PC-9 (cell line): ENCODE results near the gene SFTPD. TPM values are rescaled to one million over a fixed set of nuclear protein-coding genes. Genes with fewer than 3 reads are reported as not detected.
A peak's percentile ranks its signal among the peaks of the same experiment; 100 is the strongest.

Experiments used
- BruUV-seq: library from RNA; stranded (reverse); fragments of 400-500 nt; replicated peaks from 2 replicates; lab custom pipeline; 2021; lab: Mats Ljungman, UMichigan
- CTCF ChIA-PET: fragments of 300-600 bp; sonication (Branson Sonifier 250); formaldehyde crosslinking; loops from one replicate; lab custom pipeline; 2022; ENCODE audit warnings: antibody characterized with exemption; lab: Charles Lee
- POLR2A ChIA-PET: fragments of 300-600 bp; sonication (Branson Sonifier 250); formaldehyde crosslinking; loops from one replicate; lab custom pipeline; 2022; ENCODE audit warnings: antibody characterized with exemption; ENCODE audit not compliant: unreplicated experiment; lab: Charles Lee
- DNase-seq, 2 experiments: peaks; one replicate each; pipeline versions ENCODE4 v3.0.0 to v3.0.0-alpha.2; 2015 to 2022; ENCODE audit warnings: mixed read lengths in 1 of 2
- H2AFZ ChIP-seq: fragments of 200-600 bp; sonication (generic); 2 replicates; pipeline ENCODE4 v1.8.1; 2017; ENCODE audit warnings: antibody characterized with exemption
- H3F3A ChIP-seq: fragments of 200-600 bp; sonication (generic); 2 replicates; pipeline ENCODE4 v1.8.1; 2017; ENCODE audit warnings: antibody characterized with exemption, mild to moderate bottlenecking, low read depth; ENCODE audit not compliant: insufficient read depth
- H3K27ac ChIP-seq: fragments of 200-600 bp; sonication (generic); 2 replicates; pipeline ENCODE4 v1.6.1; 2016; ENCODE audit warnings: mixed run types
- H3K27me3 ChIP-seq: fragments of 200-600 bp; sonication (generic); 2 replicates; pipeline ENCODE4 v1.6.1; 2016; ENCODE audit warnings: low read depth, mixed run types; ENCODE audit not compliant: insufficient read depth
- H3K36me3 ChIP-seq: fragments of 200-600 bp; sonication (generic); 2 replicates; pipeline ENCODE4 v1.6.1; 2016; ENCODE audit warnings: low read depth, mixed run types
- H3K4me1 ChIP-seq: fragments of 200-600 bp; sonication (generic); replicated peaks from 2 replicates; pipeline ENCODE4 v1.6.1; 2016; ENCODE audit warnings: mixed run types; ENCODE audit not compliant: insufficient read depth
- H3K4me2 ChIP-seq: fragments of 200-600 bp; sonication (generic); 2 replicates; pipeline ENCODE4 v1.6.1; 2017; ENCODE audit warnings: mixed run types
- H3K4me3 ChIP-seq: fragments of 200-600 bp; sonication (generic); 2 replicates; pipeline ENCODE4 v1.6.1; 2016; ENCODE audit warnings: mixed run types
- H3K79me2 ChIP-seq: fragments of 200-600 bp; sonication (generic); 2 replicates; pipeline ENCODE4 v1.6.1; 2017; ENCODE audit warnings: low read depth, mixed run types
- H3K9me2 ChIP-seq: fragments of 200-600 bp; sonication (generic); 2 replicates; pipeline ENCODE4 v1.8.1; 2017; ENCODE audit warnings: mild to moderate bottlenecking; ENCODE audit not compliant: insufficient read depth
- H3K9me3 ChIP-seq: fragments of 200-600 bp; sonication (generic); 2 replicates; pipeline ENCODE4 v1.8.1; 2016; ENCODE audit warnings: low read depth; ENCODE audit not compliant: insufficient read depth
- H4K20me1 ChIP-seq: fragments of 200-600 bp; sonication (generic); 2 replicates; pipeline ENCODE4 v1.8.1; 2017; ENCODE audit not compliant: insufficient read depth
- EZH2 ChIP-seq: fragments of 200-600 bp; sonication (generic); IDR thresholded peaks from 2 replicates; pipeline ENCODE4 v1.8.0; 2017; ENCODE audit warnings: antibody characterized with exemption, low read depth
- intact Hi-C: fragments of 100-400 bp; cut with micrococcal nuclease; formaldehyde crosslinking; loops from one replicate; pipeline ENCODE4 v1.10.0; 2022; ENCODE audit not compliant: unreplicated experiment
- total RNA-seq: library from RNA; stranded (reverse); gene quantifications from 2 replicates; pipeline ENCODE4 v1.2.3, GENCODE V29; 2021
- TF ChIP-seq, protein P1 (sequence below): fragments of 200-600 bp; sonication (generic); conservative IDR thresholded peaks from 2 replicates; pipeline ENCODE4 v1.6.1; 2017; ENCODE audit warnings: mixed run types, antibody characterized with exemption, mild to moderate bottlenecking, moderate library complexity

SFTPD gene
- total RNA-seq, 1 experiment from 2014 or later: not detected

DNA sequence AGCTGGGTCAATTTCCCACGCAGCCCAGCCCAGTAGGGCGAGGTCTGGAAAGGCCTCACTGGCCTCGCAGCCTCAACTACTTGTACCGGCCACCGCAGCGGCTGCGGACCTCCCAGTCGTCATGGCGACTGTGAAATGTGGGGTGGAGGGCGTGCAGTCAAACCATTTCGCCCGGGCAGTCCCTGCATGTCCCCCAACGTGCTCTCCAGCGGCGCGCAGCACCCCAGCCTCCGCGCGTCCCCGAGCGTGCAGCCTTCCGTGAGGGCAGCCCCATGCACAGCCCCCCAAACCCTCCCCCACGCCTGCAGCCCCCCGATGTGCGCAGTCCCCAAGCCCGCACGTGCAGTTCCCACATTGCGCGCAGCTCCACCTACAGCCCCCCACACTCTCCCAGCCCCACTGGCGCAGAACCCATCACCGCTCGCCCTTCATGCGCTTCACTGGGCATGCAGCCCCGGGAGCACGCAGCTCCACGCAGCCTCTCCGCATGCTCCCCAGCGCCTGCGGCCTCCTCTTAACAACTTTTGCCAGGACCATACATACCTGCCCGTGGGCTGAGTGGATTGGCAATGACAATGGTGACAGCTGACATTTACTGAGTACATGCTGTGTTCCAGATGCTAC lies 34.5 kb upstream of the SFTPD start:
- Histone ChIP-seq H3K9me3 (no peaks in the 10 kb centered on the region; the same call in 1 of the 2 replicates), H3K27me3 (no peaks in the 10 kb centered on the region), H3K36me3 (no peaks in the 10 kb centered on the region), H3K4me2 (no peak overlapping the region), H3K4me1 (peaks cover 20% of the 10 kb centered on the region), H3K9me2 (no peaks in the 10 kb centered on the region), H3K27ac (no peak overlapping the region), H3F3A (peaks cover 6% of the 10 kb centered on the region), H4K20me1 (no peaks in the 10 kb centered on the region), H2AFZ (no peak overlapping the region), H3K79me2 (no peaks in the 10 kb centered on the region), H3K4me3 (no peak overlapping the region)
- ChIA-PET CTCF (interaction anchor here (0.6 kb wide), 1 partner anchor 211 kb away, joined by 6 read pairs; no protein-coding TSS in a partner anchor), POLR2A (no interaction called here)
- no TSS peak for BruUV-seq
- TF ChIP-seq EZH2: no peak
- TF ChIP-seq, protein P1, sequence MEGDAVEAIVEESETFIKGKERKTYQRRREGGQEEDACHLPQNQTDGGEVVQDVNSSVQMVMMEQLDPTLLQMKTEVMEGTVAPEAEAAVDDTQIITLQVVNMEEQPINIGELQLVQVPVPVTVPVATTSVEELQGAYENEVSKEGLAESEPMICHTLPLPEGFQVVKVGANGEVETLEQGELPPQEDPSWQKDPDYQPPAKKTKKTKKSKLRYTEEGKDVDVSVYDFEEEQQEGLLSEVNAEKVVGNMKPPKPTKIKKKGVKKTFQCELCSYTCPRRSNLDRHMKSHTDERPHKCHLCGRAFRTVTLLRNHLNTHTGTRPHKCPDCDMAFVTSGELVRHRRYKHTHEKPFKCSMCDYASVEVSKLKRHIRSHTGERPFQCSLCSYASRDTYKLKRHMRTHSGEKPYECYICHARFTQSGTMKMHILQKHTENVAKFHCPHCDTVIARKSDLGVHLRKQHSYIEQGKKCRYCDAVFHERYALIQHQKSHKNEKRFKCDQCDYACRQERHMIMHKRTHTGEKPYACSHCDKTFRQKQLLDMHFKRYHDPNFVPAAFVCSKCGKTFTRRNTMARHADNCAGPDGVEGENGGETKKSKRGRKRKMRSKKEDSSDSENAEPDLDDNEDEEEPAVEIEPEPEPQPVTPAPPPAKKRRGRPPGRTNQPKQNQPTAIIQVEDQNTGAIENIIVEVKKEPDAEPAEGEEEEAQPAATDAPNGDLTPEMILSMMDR: no peak
- intact Hi-C loops: no loop called here
- no peak for DNase-seq

DNA sequence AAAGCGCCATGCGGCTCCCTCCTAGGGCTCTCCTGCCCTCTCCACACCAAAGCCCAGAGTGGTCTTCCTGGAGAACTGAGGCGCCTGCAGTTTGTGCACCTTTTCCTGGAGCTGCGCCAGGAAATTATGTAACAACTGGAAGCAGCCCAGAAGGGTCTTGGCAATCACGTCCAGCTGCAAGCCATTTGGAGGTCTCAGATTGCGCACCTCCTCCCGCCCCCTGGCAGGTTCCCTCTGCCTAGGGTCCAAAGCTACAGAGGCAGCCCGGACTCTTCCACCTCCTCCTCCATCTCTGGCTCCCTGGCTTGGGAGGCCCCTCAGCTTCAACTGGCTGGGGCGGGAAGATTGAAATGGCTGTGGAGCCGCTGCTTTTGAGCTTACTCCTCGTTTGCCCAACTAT lies 34.0 kb upstream of the SFTPD start:
- TF ChIP-seq EZH2: no peak
- TF ChIP-seq, protein P1: no peak
- intact Hi-C loops: no loop called here
- CTCF ChIA-PET: no interaction called here
- Histone ChIP-seq H3K4me3 (peak overlapping the region; percentile 88; the same call in 1 of the 2 replicates), H3K27me3 (no peaks in the 10 kb centered on the region), H3K27ac (no peak overlapping the region), H3K79me2 (no peaks in the 10 kb centered on the region), H3K36me3 (no peaks in the 10 kb centered on the region), H2AFZ (no peak overlapping the region), H4K20me1 (no peaks in the 10 kb centered on the region), H3K9me2 (no peaks in the 10 kb centered on the region), H3F3A (peaks cover 6% of the 10 kb centered on the region), H3K9me3 (no peaks in the 10 kb centered on the region), H3K4me2 (peak overlapping the region; percentile 84; the same call in 1 of the 2 replicates), H3K4me1 (peaks cover 20% of the 10 kb centered on the region)
- no TSS peak for BruUV-seq
- DNase-seq: no peak
- POLR2A ChIA-PET: no interaction called here

DNA sequence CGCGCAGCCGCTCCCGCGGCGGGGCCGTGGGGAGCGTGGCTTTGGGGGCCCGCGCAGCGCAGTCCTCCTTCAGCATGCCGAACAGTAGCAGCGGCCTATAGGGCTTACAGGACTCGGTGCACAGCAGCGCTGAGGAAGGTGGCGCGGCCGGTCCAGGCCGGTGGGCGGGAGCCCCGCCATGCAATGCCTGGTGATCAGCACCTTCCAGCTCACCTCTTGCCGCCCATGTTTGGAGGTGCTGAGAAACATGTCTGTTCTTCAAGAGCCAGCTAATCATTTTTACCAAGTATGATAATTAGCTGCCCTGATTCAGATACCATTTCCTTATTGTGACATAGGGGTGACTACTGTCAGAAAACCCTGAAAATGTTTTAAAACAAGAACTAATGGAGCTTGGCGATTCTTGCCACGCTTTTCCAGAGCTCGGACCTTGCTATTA lies 33.5 kb upstream of the SFTPD start:
- peaks cover 6% of the 10 kb centered on the region for H3F3A ChIP-seq
- no peaks in the 10 kb centered on the region for H4K20me1 ChIP-seq
- H3K27me3 ChIP-seq: no peaks in the 10 kb centered on the region
- peaks cover 20% of the 10 kb centered on the region for H3K4me1 ChIP-seq
- no peaks in the 10 kb centered on the region for H3K79me2 ChIP-seq
- CTCF ChIA-PET: no interaction called here
- peak overlapping the region; percentile 88; the same call in 1 of the 2 replicates for H3K4me3 ChIP-seq
- POLR2A ChIA-PET: interaction anchor here (0.6 kb wide), 1 partner anchor 36 kb away, joined by 3 read pairs; no protein-coding TSS in a partner anchor
- H3K36me3 ChIP-seq: no peaks in the 10 kb centered on the region
- DNase-seq: no peak
- peak overlapping the region; percentile 84 for H3K4me2 ChIP-seq
- no peak for TF ChIP-seq EZH2
- TF ChIP-seq, protein P1: no peak
- H2AFZ ChIP-seq: peak overlapping the region; percentile 93
- intact Hi-C loops: no loop called here
- no peaks in the 10 kb centered on the region for H3K9me3 ChIP-seq
- no peak overlapping the region for H3K27ac ChIP-seq
- no peaks in the 10 kb centered on the region for H3K9me2 ChIP-seq
- BruUV-seq: no TSS peak
